ENCODE data around the gene LIN52.

DNA sequence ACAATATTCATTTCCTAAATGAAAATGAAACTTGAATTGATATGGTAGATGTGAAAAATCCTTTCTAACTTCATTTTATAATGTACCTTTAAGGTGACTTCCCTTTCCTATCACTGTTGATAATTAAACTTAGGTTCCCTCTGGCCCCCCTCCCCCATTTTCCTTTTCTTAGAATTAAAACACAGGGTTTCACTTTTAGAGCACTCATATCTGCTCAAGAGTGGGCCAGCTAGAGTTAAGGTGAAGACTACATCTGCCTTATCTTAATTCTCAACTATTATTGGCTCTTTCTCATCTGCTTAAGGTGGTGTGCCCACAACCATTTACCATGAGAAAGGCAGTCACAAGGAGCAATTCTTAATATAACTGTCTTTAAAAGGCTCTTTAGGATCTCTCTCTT lies 49.7 kb downstream of the LIN52 start:
- TF ChIP-seq, protein P1, sequence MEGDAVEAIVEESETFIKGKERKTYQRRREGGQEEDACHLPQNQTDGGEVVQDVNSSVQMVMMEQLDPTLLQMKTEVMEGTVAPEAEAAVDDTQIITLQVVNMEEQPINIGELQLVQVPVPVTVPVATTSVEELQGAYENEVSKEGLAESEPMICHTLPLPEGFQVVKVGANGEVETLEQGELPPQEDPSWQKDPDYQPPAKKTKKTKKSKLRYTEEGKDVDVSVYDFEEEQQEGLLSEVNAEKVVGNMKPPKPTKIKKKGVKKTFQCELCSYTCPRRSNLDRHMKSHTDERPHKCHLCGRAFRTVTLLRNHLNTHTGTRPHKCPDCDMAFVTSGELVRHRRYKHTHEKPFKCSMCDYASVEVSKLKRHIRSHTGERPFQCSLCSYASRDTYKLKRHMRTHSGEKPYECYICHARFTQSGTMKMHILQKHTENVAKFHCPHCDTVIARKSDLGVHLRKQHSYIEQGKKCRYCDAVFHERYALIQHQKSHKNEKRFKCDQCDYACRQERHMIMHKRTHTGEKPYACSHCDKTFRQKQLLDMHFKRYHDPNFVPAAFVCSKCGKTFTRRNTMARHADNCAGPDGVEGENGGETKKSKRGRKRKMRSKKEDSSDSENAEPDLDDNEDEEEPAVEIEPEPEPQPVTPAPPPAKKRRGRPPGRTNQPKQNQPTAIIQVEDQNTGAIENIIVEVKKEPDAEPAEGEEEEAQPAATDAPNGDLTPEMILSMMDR (IDR thresholded peaks at IDR 0.05), result no peak
- no peak for TF ChIP-seq POLR2A (IDR thresholded peaks at IDR 0.05)
